SK-MEL-5 (cell line): ENCODE results near the gene CFAP206. TPM values are rescaled to one million over a fixed set of nuclear protein-coding genes. Genes with fewer than 3 reads are reported as not detected.

Experiments
- DNase-seq: peaks from one replicate; pipeline ENCODE4 v3.0.0-alpha.2; 2016; ENCODE audit warnings: low read depth, low spot score
- in situ Hi-C: cut with HindIII; loops from 2 replicates; pipeline ENCODE4 v1.10.0; 2016; ENCODE audit warnings: low sequenced_read_pairs, high pct_unique_total_duplicates, low pct_unique_long_range_greater_than_20kb
- total RNA-seq: library from RNA; depleted of rRNA; stranded (reverse); fragments of >200 nt; shearing (Covaris generic); gene quantifications from 2 replicates; pipeline ENCODE4 v1.2.3, GENCODE V29; 2014

The CFAP206 gene
- total RNA-seq, 1 experiment from 2014 or later, result 0.37 TPM

DNA sequence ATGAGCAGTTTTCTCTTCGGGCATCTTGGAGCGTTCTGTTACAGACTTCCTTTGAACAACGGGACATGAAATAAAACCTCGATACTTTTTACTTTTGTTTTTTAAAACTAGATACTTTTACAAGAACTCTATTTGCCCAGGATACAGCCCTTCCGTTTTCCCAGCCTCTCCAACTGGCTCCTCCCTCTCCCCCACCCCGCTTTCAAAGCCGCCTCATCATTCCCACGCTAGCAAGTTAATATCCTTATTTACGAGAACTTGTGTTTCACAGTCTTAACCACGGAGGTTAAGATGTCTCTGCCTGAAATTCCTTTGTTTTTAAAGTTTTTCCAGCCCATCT is 241 bp upstream of the CFAP206 start:
- in situ Hi-C loops, result no loop called here
- peak; percentile 49 for DNase-seq

DNA sequence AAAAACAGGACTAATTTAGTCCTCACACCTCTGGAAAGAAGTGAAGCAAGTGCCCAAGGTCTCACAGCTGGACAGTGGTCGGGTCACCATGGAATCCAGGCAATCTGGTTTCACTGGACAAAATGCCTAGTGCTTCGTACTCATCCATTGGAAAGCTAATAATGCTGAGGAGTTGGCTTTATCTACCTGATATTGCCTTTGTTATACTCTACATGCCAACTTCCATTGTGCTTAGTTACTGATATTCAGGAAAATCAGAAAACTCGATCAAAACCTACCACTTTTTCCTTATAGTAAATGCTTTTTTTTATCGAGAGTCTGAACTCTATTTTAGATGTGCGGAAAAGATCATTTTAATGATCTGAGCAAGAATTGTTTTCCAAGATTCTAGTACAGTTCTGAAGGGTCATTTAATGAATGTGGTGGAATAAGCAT is 966 bp downstream of the CFAP206 start:
- in situ Hi-C loops, result no loop called here

DNA sequence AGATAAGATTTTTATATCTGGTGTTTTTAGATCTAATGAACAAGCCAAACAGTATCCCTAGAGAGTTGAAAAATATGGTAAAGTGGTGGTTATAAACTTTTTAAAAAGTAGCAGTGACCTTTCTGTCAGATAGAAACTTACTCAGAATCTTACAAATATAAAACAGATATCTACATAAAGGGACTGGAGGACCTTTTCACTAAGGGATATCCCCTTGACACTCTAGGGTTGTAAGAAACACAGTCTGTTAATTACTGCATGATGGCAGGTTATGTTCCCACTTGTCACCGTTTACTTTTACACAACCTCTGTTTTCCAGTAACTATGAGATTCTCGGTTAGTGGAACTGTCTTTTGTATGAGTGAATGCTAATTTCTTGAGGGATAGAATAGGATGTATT is 11.5 kb downstream of the CFAP206 start:
- no peak for DNase-seq
- in situ Hi-C loops, result no loop called here

More for the DNA sequence above, 966 bp downstream of the CFAP206 start:
- DNase-seq, result no peak

DNA sequence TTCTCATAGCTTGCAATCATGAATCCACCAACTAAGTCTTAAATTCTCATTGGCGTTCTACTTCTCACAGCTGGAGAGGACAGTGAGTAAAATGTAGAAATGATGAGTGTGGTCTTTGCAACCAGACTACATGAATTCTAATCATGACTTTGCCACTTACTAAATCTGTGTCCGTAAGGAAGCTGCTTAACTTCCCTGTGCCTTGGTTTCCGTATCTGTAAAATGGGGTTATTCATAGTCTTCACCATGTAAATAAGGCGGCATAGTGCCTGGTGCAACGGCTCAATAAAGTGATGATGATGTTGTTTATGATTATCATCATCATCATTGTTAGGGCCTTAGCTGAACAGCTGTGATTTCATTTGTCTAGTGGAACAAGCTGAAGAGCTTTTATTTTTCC is 12.6 kb downstream of the CFAP206 start:
- in situ Hi-C loops, result no loop called here
- no peak for DNase-seq

DNA sequence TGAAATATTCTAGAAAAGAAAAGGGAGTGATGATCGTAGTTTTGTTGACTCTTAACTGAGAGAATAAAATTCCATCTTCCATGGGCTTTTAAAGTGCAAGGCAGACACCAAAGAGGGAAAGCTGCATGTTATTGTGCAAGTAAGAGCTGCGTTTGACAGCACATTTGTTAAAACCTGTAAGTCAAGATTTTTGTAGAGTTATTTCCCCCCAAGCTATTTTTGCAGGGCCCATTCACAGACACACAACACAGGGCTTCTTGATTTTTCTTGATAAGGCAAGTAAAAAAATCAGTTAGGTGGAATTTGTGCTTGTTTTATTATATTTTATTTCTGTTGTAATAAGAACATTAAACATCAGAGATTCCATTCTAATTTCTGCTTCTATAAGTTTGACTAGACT is 13.8 kb downstream of the CFAP206 start:
- no peak for DNase-seq
- in situ Hi-C loops, result no loop called here

DNA sequence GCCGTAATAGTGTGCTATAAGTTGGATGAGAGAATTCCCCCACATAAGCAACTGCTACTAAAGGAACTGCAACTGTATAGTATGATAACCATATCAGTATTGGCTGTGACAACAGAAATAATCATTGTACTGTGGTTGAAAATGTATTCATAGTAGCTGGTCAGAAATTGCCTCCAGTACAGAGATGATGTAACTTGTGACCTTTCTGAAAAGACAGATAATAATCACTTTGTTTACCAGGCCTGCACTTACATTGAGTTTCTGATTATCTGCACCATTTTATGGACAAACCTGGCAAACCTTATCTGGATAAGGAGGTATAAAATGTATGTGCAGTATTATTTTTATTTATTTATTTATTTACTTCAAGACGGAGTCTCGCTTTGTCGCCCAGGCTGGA is 19.0 kb downstream of the CFAP206 start:
- DNase-seq, result peak; percentile 59
- in situ Hi-C loops, result no loop called here

DNA sequence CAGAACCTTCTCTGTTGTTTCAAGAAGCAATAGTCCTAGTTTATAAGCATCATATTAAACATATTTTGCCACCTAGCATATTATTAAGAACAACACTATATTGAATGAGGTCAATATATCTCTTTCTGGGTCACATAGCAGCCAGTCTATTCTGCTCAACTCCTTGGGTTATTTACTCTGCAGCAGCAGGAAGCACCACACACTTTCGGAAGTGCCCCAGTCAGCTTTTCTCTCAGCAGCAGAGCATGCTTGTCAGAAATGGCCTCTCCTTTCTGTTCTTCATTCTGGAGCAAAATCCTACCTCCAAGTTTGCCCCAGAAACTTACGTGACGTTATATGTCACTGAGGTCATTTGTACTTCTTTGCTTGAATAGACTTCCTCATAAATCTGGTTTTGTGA is 22.7 kb downstream of the CFAP206 start:
- in situ Hi-C loops, result no loop called here
- peak; percentile 3 for DNase-seq

DNA sequence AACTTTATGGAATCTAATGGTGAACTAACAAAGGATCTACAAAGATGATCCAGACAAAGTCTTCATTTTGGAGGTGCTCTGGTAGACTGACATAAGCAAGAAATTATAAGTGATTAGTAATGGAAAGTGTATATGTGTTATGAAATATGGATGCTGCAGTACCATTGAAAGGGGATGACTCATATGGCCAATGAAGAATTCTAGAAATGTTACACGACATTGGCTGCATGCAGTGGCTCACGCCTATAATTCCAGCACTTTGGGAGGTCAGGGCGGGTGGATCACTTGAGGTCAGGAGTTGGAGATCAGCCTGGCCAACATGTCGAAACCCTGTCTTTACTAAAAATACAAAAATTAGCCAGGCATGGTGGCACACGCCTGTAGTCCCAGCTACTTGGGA is 23.5 kb downstream of the CFAP206 start:
- in situ Hi-C loops, result no loop called here
- no peak for DNase-seq

DNA sequence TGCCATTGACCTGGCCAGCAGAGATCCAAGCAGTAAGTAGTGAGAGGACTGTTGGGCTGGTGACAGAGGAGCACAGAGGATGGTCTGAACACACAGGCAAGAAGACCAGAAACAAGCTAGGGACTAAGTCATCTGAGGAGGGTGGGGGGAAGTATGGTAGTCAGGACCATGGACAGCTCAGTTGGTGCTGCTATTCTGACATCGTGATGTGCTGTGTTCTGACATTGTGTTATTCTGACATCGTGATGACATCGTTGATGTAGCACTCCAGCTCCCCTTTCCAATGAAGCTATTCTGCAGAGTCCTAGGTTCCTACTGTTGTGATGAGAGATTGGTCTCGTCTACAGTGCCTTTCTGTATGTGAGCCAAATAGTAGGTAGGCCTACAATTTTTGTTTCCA is 28.7 kb downstream of the CFAP206 start:
- DNase-seq, result peak; percentile 57
- in situ Hi-C loops, result no loop called here

DNA sequence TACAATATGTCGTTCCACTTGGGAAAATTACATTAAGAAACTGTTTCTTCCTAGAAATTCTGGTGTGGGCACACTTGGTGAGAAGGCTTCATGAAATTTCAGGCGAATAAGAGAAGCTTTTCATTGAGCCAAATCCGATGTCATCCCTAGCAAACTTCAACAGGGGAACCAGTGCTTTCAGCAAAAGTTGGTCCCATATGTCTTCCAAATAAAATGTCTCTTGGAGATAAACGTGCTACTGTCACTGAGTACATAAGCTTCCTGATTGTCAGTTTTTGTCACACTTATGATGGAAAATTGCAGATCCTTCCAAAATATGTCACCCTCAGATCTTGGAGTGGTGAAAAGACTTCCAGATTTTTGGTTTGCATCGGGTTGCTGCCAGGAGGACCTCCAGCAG is 33.9 kb downstream of the CFAP206 start:
- in situ Hi-C loops, result no loop called here

DNA sequence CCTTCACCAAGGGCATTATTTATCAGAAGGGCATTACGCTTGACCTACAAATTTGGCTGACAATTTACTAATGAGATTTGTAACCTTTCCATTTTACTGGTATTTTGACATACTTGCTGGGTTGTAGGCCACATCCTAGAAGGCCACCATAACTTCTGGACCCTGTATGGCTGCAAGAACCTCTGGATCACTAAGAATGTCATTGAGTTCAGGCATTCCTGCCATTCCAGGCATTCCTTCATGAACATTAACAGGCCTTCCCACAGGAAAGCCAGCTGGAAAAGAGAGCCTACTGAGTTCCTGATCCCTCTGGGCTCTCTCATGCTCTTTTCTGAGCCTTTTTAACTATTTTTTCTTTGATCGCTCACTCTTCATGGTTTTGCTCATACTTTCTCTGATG is 36.6 kb downstream of the CFAP206 start:
- in situ Hi-C loops, result no loop called here
- no peak for DNase-seq

More for the DNA sequence above, 33.9 kb downstream of the CFAP206 start:
- no peak for DNase-seq

DNA sequence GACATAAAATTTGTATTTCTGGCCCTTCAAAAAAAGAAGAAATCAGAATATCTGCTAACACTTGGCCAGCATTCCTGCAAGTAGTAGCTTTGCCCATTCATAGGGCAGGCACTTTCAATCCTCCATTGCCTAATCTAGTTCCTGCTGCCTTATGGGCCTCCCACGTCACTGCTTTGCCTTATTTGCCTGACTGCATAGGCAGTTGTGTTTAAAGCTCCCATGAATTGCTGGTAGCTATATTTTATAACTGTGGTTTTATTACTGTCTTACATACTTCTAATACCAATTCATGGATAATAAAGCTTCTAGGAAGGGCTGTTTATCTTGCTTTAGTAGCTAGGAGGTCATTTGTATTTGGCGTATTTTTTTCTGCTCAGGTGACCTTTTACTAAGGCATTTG is 57.3 kb downstream of the CFAP206 start:
- in situ Hi-C loops, result no loop called here
- peak; percentile 2 for DNase-seq

DNA sequence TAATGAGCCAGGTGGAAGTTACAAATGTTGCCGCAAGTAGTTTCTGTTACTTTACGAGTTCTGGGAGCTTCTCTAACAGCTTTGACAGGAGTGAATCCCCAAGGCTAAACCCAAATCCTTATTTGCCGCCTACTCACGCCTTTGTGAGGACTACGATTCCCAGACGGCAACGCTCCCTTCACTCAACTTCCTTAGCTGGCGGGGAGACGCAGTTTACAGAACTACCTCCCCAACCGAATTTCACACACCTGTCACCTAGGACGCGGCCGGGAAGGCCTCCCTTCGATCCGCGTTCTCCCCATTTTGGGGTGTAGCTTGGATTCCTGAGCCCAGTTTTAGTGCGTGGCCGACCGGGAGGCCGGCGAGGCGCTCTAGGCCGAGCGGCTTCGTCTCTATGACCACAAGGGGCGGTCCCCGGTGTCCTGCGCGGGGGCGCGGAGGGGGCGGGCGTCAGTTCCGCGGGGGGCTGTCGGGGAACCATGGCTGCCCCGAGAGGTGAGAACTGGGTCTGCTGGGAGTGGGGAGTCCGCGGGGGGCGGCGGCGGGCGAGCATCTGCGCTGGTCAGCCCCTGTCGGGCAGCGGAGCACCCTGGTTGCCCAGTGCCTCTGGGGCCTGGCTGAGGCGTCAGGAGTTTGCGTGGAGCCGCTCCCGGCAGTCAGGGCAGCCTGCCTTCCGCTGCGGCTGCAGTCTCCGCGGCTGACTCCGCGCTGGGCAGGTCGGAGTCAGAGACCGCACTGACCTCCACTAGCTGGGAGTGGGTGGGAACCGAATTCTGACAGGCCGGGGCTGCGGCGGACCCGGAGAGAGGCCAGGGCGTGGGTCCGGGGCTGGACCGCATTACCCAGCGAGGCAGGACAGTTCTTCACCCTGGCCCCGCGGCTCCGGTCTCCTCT is 65.0 kb downstream of the CFAP206 start, which contains the start of gene SLC35A1:
TSS of gene SLC35A1 (plus strand) at position 450 of the 894 bp plus-strand sequence. CDS start at position 480, 30 bp downstream.
- DNase-seq, result peak; percentile 80
- in situ Hi-C loops, result no loop called here

DNA sequence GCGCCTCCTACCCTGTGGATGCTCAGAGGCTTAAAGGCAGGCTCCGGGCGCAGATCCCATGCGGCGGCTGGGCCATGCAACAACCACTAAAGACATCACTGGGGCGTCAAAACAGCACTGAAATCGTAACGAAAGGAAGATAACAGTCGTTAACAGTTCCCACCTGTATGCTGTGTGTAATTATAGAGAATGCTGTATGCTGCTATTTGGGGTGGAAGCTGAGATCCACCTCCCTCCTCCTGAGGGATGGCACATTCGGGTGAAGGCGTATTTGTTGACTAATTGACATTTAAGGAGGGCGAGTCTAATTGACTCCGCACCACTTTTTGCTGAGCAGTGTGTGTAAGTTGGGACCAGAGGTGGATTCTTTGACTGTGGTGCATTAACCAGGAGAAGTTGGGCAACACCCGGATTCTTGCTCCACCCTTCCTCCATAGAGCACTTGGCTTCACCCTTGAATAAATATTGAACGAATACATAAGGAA is 65.7 kb downstream of the CFAP206 start:
- in situ Hi-C loops, result no loop called here
- peak; percentile 9 for DNase-seq

DNA sequence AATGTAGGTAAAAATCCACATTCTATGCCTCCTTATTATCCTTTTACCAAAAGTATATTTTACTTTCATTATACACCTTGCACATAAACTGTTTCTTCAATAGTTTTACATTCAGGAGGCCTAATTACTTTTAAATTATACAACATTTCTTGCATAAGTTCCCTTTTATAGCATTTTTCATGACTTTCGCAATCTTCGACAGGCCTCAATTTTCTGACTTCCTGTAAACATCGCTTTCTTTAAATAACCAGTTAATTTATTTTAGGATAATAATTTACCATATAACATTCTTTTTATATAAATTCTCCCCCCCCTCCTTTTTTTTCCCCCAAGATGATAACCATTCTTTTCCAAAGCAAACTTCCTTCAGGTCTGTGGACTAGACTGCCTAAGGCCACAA is 74.2 kb downstream of the CFAP206 start:
- in situ Hi-C loops, result no loop called here
- DNase-seq, result no peak

DNA sequence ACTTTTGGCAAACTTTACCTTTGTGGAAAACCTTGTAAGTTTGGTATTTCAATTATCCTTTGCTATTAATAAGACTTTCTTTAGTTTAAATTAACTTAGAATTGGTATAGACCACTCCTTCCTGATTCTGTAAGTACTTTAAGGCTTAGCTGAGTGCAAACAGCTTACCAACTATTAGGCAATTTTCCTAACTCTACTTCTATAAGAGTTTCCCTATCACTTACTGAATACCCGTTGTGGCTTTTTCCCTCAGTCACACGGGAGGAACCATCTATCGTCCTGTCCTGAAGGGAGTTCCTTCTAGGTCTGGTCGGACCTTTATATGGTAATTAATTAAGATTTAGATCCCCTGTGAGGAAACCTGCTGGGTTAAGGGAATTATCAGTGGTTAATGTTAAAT is 74.6 kb downstream of the CFAP206 start:
- in situ Hi-C loops, result no loop called here
- no peak for DNase-seq

DNA sequence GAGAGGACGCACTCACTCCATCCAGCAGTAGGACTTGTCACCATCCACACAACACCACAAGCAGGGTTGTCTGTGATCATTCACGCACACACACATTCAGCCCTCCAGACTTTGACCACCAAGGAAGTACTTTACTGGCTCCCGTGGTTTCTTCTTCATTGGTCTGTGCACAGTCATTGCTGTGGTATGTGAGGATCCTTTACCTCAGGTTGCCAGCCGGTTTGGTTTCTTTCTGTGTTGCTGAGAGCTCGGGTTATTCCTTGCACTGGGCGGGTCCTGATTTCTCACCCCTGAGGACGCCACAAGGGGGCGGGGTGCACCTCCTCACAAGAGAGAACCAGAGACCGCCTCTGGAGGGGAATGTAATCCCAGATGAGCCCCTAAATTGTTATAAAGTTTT is 76.2 kb downstream of the CFAP206 start:
- peak; percentile 16 for DNase-seq
- in situ Hi-C loops, result no loop called here

DNA sequence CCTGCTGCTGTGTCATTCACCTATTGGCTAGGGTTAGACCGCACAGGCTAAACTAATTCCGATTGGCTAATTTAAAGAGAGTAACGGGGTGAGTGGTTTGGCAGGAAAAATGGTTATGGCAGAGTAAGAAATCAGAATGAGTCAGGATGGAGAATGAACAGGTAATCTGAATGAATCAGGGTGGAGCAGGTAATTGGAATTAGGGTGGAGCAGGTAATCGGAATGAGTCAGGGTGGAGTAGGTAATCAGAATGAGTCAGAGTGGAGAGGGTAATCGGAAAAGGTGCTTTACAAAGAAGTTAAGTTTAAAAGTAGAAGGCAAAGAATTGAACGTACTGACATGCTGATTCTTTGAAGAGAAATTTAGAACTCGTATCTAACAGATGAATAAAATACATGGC is 76.7 kb downstream of the CFAP206 start:
- in situ Hi-C loops, result no loop called here
- DNase-seq, result no peak

DNA sequence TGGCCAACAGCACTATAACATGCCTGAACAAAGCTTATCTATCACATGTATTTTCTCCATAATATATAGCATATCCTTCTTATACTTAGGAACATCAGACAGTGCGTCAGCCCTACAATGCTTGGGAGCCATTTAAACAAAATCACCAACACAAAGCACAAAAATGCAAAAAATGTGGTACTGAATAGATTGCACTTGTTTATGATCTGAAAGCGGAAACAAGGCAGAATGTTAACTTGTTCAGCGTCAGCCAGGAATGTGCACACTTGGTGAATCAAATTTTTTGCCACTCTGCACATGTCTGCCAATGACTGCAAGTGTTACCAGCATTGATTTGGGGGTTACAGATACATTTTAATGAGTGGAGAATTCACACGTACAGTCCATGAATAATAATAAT is 79.8 kb downstream of the CFAP206 start:
- in situ Hi-C loops, result no loop called here
- DNase-seq, result no peak
